HG03139 (cell line): Measurements from ENCODE around the gene CLN5.

Experiments
- ATAC-seq: cut with Tn5 transposase; IDR thresholded peaks from one replicate; pipeline ENCODE4 v1.9.1; 2021; ENCODE audit not compliant: unreplicated experiment

The CLN5 gene

GRCh38 chr13:77016251-77016812 lies 24.5 kb downstream of the CLN5 start:
- no peak for ATAC-seq

GRCh38 chr13:77016888-77017623 lies 25.2 kb downstream of the CLN5 start:
- ATAC-seq = no peak

- ATAC-seq = no peak
Observed at GRCh38 chr13:77019756-77020155, 27.9 kb downstream of the CLN5 start.

GRCh38 chr13:77022341-77022740 lies 30.5 kb downstream of the CLN5 start:
- ATAC-seq = no peak

- ATAC-seq = peak; percentile 54
Observed at GRCh38 chr13:77026255-77026860, 34.5 kb downstream of the CLN5 start.

- peak; percentile 61 for ATAC-seq
Observed at GRCh38 chr13:77026861-77027621, 35.2 kb downstream of the CLN5 start, which contains the start of gene FBXL3. TSS of gene FBXL3 (minus strand) at chr13:77027159. CDS start at chr13:77021860, 5,299 bp downstream.

GRCh38 chr13:77028202-77028601 lies 36.3 kb downstream of the CLN5 start:
- ATAC-seq = no peak

GRCh38 chr13:77029436-77029835 lies 37.6 kb downstream of the CLN5 start:
- ATAC-seq = no peak

GRCh38 chr13:77031656-77032243 lies 39.9 kb downstream of the CLN5 start:
- no peak for ATAC-seq

GRCh38 chr13:77033717-77034302 lies 41.9 kb downstream of the CLN5 start:
- ATAC-seq = no peak

- no peak for ATAC-seq
Observed at GRCh38 chr13:77034881-77035280, 43.0 kb downstream of the CLN5 start.

GRCh38 chr13:77036279-77036678 lies 44.4 kb downstream of the CLN5 start:
- no peak for ATAC-seq

- no peak for ATAC-seq
Observed at GRCh38 chr13:77038907-77039480, 47.1 kb downstream of the CLN5 start.

GRCh38 chr13:77040076-77040475 lies 48.2 kb downstream of the CLN5 start:
- ATAC-seq = no peak

GRCh38 chr13:77040835-77041234 lies 49.0 kb downstream of the CLN5 start:
- ATAC-seq = no peak

- no peak for ATAC-seq
Observed at GRCh38 chr13:77042566-77043177, 50.8 kb downstream of the CLN5 start.

GRCh38 chr13:77047649-77048343 lies 55.9 kb downstream of the CLN5 start:
- ATAC-seq = no peak

GRCh38 chr13:77048681-77049080 lies 56.8 kb downstream of the CLN5 start:
- ATAC-seq = no peak

GRCh38 chr13:77053192-77053591 lies 61.3 kb downstream of the CLN5 start:
- ATAC-seq = no peak
